GM19438 (cell line): ENCODE data around the gene ZNF862.

Experiments
- ATAC-seq: cut with Tn5 transposase; IDR thresholded peaks from one replicate; pipeline ENCODE4 v1.9.1; 2021; ENCODE audit warnings: low read depth; ENCODE audit not compliant: unreplicated experiment

The ZNF862 gene

DNA sequence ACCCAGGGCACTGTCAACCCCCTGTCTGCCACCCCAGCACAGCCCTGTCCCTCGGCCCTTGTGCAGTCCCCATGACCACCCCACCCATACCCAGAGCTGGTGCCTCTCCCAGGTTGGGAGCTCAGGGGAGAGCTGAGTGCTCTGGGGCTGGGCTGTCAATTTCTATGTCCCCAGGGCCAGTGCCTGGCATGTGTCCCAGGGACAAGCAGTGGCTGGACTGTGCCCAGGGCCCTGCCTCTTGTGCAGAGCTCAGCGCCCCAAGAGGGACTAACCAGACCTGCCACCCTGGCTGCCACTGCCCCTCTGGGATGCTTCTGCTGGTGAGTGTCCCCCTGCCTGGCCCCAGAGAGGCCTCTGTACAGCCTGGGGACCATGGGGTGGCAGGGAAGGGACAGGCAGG lies 29.0 kb upstream of the ZNF862 start:
- ATAC-seq = no peak

GRCh38 chr7:149811221-149811620 lies 27.0 kb upstream of the ZNF862 start:
- ATAC-seq = no peak

DNA sequence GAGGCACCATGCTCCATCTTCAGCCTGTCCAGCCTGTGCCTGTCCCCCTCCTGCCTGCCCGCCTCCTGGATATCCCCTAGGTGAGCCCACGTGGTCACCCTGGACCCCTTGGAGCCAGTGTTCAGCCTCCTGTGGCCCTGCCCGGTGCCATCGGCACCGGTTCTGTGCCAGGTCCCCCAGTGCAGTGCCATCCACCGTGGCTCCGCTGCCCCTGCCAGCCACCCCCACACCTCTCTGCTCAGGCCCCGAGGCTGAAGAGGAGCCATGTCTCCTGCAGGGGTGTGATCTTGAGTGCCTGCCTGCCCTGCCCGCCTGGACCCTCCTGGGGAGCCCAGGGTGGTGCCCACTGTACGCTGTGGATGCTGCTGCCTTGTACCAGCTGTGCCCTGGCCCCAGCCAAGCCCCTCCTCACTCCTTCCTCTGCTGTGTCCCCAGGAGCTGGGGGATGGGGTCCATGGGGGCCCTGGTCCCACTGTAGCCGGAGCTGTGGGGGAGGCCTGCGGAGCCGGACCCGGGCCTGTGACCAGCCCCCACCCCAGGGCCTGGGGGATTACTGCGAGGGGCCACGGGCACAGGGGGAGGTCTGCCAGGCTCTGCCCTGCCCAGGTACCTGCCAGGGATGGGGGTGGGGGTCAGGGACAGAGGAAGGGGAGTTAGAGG lies 26.2 kb upstream of the ZNF862 start:
- ATAC-seq = no peak

DNA sequence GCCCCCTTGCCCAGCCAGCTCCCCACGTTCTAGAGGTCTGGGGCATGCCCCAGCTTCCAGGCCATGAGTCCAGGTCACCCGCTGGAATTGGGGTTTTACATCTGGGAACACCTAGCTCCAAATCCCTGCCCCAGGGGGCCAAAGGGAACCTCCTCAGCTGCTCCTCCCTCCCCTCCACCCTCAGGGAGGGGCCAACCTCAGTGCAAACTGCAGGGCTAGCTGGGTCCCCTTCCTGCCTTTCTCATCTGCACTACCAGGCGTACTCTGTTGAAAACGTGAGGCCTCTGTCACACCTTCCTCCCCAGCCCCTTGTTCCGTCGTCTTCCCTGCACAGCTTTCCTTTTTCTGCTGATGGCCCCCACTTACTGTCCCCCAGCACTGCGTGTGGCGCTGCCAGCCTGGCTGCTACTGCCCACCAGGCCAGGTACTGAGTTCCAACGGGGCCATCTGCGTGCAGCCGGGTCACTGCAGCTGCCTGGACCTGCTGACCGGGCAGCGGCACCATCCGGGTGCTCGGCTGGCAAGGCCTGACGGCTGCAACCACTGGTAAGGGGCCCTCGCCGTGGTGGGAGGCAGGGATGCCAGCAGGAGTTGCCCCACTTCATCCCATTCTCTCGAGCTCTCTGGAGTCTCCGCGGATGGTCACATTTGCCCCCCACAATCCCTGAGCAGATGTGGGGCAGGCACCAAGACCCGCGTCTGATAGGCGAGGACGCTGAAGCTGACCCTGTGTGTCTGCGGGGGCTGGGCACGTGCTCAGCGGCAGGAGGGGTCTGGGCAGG lies 24.7 kb upstream of the ZNF862 start:
- ATAC-seq = no peak

- ATAC-seq = no peak
Observed at GRCh38 chr7:149814494-149814893, 23.7 kb upstream of the ZNF862 start.

DNA sequence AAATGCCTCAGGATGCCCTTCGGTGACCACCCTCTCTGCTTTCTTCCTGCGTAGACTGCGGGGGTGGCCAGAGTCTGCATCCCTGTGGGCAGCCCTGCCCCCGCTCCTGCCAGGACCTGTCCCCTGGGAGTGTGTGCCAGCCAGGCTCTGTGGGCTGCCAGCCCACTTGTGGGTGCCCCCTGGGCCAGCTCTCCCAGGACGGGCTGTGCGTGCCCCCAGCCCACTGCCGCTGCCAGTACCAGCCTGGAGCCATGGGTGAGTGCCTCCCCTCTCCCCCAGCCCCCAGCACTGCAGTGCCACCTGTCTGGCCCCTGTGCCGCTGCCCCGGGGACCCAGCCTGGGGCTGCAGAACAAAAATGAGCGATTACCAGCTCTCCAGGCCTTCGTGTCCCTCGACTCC lies 23.1 kb upstream of the ZNF862 start:
- ATAC-seq = no peak

GRCh38 chr7:149815661-149816266 lies 22.4 kb upstream of the ZNF862 start:
- no peak for ATAC-seq

- no peak for ATAC-seq
Observed at GRCh38 chr7:149816267-149816751, 21.9 kb upstream of the ZNF862 start.

DNA sequence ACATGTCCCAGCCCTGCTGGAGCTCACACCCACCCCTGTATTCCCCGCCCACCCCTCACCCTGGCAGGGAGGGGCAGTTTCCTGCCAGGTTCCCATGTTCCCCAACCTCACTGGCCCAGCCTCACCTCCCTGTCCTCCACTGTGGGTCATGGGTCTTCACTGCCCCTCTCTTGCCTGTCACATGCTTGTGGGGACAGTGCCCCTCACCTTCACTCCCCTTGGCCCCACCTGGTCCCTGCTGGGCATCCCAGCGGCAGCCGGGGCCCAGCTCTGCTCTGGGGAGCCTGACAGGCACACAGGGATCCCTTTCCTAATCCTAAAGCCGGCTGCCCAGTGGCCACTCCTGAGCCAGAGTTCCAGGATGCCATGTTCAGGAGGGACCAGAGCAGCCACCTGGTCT lies 21.4 kb upstream of the ZNF862 start:
- no peak for ATAC-seq

- no peak for ATAC-seq
Observed at GRCh38 chr7:149817301-149817771, 20.8 kb upstream of the ZNF862 start.

- ATAC-seq = no peak
Observed at GRCh38 chr7:149817836-149818535, 20.2 kb upstream of the ZNF862 start.

GRCh38 chr7:149818536-149818840 lies 19.7 kb upstream of the ZNF862 start:
- ATAC-seq = no peak

GRCh38 chr7:149819141-149819960 lies 18.8 kb upstream of the ZNF862 start:
- no peak for ATAC-seq

DNA sequence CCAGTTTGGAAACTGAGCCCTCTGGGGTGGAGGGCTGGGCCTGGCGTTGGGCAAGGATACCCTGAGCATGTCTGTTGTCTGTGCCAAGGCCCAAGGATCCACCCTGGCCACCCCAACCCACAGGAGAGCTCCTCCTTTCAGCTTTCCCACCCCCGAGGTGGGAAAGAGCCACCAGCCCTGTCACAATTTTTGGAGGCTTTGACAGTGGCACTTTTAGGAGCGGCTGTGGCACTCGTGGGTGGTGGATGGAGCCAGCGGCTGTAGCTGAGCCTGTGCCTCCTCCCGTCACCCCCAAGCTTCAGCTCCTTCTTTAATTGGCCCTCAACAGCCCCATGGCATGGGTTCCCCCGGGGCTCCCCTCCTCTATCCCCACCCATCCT lies 18.2 kb upstream of the ZNF862 start:
- ATAC-seq = no peak

- no peak for ATAC-seq
Observed at GRCh38 chr7:149820622-149821190, 17.5 kb upstream of the ZNF862 start.

- no peak for ATAC-seq
Observed at GRCh38 chr7:149821191-149822148, 16.7 kb upstream of the ZNF862 start.

DNA sequence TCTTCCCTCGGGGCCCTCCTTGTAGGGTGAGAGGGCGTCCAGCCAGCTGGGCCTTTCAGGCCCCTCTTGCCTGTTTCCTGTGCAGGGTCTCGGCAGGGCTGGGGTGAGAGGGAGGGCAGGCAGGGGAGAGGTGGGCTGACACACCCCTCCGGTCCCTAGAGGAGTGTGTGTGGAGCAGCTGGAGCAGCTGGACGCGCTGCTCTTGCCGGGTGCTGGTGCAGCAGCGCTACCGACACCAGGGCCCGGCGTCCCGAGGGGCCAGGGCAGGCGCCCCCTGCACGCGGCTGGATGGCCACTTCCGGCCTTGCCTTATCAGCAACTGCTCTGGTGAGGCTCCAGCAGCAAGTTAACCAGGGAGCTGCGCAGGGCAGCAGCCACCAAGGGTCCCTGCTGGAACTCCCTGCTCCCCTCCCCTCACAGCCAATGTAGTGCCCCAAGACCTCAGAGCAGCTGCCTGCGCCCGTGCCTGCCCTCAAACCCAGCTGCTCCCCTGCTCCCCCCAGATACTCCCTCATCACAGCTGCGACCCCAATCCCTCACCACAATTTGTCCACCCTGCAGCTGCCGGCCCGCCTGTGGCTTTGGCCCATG lies 15.7 kb upstream of the ZNF862 start:
- ATAC-seq = no peak

GRCh38 chr7:149823191-149823630 lies 15.0 kb upstream of the ZNF862 start:
- no peak for ATAC-seq
